ENCODE data around the gene DAZAP1. TPM values are rescaled to one million over a fixed set of nuclear protein-coding genes. Genes with fewer than 3 reads are reported as not detected.

DAZAP1 gene
- polyA plus RNA-seq, 1 donor = 91.8 TPM

DNA sequence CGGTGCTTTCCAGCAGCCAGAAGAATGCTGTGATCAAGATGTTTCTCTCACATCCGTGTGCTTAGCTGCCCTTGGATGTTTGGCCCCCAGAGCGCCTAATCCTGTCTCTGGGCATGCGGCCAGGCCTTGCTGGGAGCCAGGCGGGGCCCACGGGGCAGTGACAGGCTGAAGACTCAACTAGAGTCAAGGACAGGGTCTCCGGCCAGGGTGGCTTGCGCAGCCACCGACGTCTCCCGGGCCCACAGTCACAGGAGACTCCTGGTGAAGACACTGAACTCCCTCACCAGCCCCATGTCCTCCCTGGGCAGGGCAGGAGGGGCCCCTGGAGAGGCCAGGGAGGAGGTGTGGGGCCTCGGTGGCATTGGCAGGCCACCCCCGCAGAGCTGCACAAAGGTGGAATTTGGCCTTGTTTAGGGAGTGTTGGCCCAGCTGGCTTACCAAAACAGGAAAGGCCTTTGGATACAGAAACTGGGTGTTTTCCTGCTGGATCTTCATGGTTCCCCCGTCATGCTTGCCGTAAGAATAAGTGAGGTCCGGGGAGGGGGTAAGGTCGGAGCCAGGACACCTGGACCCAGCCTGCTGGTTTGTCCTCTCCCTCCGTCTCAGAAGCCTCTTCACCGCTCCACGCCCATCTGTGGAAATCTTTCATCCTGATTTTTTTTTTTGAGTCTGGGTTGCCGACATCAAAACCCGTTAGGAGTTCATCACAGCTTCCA, 33.7 kb upstream of the DAZAP1 start:
- DNase-seq = no peak

DNA sequence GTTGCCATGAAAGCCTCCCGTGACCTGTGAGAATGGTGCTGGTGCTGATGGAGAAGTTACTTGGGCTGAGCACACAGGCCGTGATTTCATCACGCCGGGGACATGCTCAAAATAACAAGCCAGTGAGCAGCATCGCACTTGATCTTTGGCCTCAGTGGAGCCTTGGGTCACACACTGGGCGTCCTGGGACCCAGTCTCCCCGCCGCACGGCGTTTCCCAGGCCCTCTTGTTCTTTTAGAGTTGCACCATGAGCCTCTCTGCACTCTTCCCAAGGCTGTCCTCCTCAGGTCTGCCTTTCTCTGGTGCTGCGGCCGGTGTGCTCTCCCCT, 33.2 kb upstream of the DAZAP1 start:
- DNase-seq = no peak

DNA sequence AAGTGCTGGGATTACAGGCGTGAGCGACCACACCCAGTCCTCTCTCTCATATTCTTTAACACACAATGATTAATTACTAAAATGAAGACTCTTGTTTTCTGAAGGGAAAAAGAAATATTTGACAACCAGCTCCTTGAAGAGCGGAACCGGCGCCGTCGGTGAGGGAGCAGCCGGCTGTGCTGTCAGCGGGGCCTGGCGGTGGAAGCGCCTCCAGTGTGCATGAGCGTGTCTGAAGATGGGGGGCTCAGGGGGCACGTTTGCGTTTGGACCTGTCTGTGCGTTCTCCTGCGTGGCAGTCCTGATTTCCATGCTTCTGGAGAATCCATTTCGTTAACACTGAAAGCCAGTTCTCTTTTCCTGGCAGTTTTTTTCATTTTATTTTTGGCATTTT, 31.0 kb upstream of the DAZAP1 start:
- no peak for DNase-seq

DNA sequence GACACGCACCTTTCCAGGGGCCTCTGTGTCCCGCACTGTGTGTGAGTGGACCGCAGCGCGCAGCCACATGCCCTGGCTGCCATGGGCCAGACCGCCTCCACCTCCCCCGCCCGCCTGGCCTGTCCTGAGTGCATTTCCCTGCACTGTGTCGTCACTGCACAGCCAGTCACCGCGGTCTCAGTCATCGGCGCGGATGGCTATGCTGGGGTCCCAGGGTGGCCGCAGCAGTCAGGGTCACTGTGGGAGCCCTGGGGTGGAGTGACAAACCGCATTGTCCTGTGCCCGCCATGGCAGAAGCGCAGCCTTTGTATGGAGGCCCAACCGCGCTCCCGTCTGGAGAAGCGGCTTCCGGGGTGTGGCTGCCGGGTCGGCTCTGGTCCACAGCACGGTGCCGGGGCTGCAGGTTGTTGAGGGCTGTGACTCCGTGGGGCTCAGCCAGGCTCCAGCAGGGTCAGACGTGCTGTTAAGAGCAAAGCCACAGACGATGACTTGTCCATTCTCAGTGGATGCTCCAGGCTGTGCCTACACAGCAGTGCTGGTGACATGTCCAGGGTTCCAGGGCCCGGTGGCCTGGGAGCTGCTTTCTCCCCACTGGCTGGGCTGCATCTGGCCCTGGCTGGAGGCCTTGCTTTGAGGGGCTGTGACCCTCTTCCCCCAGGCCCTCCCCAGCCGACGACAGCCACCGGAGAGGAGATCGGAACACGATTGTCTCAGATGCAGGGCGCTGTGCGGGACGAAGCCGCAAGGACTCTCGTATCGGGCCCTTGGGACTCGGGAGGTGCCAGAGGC, 30.0 kb upstream of the DAZAP1 start:
- DNase-seq = no peak

DNA sequence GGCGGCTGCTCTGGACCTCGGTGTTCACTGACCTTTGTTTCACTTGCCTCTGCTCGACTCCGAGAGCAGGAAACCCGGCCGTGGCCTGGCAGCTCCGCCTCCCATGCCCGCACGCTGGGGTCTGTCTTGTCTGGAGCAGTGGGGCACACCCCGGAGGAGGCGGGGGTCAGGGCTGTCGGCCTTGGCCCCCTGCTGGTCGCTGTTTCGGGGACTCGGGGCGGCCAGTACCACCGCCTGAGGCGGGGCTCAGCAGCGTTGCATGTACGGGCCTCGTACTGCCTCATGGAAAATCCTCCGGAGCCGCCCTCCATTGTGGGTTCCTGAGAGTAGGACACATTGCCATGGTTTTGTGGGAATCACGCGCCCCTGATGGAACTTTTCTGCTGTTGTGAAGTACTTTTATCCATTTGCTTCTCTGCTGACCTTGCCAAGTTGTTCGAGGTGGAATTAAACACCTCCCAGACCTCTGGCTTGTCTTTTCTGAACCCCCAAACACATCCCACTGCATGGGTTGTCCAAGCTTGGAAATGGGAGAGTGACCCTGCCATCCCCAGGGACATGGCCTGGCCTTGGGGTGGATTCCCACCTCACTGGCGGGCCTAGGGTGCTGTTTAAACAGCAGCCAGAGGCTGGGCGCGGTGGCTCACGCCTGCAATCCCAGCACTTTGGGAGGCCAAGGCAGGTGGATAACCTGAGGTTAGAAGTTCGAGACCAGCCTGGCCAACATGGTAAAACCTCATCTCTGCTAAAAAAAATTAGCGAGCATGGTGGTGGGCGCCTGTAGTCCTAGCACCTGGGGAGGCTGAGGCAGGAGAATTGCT, 29.2 kb upstream of the DAZAP1 start:
- no peak for DNase-seq

DNA sequence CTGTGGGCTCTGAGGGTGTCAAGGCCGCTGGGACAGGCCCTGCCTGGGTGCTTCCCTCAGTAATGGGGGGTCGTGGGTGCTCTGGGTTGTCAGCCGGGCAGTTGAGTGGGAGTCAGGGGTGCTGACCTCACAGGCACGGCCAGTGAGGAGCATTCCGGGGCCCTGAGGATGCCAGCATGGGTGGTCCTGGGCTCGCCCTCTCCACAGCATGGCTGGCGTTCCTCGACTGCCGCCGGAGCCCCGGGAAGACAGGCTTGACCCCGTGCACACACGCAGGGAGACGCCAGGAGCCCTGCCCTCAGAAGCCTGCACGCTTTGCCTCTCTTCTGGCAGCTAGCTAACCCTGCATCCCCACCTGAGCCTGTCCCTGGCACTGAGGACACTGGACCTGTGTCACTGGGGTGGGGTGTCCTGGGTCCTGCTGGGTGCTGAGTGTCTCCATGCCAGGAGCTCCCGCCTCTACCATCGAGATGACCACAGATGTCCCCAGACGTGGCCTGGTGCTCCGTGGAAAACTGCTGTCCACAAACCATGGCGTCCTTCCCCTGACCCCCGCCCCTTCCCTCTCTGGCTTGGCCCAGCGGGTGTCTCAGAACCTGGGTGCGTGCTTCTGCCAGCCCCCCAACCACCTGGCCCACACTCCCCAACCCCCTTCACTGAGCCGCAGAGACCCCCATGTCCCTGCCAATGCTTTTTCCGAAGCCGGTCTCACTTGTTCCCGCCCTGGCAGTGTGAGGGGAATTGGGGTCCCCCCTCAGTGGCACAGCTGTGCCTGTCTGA, 28.1 kb upstream of the DAZAP1 start:
- no peak for DNase-seq

DNA sequence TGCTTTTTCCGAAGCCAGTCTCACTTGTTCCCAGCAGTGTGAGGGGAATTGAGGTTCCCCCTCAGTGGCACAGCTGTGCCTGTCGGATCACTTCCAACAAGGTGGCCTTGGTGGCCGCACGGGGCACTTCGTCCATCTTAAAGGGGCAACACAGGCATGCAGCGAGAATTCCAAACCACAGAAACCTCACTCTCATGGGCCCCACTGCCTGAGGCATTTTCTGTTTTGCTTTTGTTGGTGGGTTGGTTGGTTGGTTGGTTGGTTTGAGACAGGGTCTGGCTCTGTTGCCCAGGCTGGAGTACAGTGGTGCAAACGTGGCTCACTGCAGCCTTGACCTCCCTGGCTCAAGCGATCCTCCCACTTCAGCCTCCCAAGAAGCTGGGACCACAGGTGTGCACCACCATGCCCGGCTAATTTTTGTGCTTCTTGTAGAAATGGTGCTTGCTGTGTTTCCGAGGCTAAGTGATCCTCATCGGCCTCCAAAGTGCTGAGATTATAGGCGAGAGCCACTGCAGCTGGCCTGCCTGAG, 27.4 kb upstream of the DAZAP1 start:
- DNase-seq = no peak

DNA sequence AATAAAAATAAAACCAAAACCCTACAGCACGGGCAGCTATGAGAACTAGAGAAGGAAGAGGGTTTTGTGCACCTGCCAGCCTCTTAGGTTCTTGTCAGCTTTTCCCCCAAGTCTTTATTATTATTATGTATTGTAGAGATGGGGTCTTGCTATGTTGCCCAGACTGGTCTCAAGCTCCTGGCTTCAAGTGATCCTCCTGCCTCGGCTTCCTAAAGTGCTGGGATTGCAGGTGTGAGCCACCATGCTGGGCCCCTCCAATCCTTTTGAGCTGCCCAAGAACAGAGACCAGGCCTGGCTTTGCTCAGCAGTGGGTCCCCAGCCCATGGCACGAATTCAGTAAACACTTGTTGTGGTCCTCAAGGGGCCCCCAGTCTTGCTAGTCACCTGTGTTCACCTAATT, 25.1 kb upstream of the DAZAP1 start:
- no peak for DNase-seq

DNA sequence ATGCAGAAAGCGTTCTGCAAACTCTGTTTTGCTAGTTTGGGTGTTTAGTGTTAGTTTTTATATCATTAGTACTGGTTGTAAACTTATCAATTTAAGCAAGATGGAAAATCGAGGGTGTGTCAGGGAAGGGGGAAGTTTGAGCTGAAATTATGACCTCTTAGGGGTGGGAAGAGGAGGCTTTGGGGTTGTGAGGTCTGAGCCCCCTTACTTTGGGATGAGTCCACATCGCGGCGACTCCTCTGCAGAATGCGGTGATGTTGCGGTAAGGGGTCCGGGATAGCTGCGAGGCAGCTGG, 24.4 kb upstream of the DAZAP1 start:
- DNase-seq = no peak

DNA sequence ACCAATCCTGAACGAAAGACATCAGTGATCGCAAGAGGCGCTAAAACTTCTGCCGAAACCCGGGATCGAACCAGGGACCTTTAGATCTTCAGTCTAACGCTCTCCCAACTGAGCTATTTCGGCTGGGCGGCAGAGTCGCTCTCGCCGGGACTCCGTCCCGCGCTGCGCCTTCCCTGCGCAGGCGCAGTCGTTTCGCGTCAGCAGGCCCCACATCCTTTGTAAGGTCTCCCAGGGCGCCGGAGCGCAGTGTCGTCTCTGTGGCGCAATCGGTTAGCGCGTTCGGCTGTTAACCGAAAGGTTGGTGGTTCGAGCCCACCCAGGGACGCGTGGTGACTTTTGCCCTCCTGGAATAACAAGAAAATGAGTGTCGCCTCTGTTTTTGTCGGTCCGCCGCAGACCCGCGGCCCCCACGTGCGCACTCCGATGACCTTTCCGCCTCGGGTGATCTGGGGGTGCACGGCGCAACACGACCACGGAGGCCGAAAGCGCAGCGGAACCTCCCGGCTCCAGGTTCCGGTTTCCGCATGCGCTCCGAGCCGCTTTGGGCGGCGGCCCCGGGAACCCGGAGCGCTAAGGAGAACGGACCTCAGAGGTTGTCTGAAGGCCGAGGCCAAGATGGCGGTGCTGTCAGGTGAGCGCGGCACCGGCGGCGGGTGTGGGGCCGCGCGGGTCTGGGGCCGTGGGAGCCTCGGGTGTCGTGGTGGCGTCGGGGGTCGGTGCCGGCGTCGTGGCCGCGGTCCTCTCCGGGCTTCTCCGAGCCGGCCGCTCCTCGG, 23.9 kb upstream of the DAZAP1 start, which contains the start of gene NDUFS7:
Gene NDUFS7, plus strand, starts transcription at position 596 of the 773 bp plus-strand sequence. Its CDS starts 20 bp downstream, at position 616.
- peak; percentile 88 for DNase-seq

DNA sequence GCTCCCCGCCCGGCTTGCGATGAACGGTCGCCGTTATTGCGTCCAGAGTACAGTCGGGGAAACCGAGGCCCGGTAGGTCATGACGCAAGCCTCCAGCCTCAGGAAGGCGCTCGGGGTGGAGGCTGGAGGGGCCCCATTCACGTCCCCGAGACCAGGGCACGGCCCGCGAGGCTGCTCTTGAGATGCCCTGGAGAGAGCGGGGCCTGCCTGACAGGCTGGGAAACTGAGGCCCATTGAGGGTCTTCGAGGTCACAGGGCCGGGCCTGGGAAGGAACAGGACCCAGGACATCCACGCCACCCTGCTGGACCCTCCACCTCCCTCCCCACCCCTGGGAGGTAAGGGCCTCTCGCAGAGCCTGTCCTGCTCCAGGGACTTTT, 23.3 kb upstream of the DAZAP1 start:
- no peak for DNase-seq

DNA sequence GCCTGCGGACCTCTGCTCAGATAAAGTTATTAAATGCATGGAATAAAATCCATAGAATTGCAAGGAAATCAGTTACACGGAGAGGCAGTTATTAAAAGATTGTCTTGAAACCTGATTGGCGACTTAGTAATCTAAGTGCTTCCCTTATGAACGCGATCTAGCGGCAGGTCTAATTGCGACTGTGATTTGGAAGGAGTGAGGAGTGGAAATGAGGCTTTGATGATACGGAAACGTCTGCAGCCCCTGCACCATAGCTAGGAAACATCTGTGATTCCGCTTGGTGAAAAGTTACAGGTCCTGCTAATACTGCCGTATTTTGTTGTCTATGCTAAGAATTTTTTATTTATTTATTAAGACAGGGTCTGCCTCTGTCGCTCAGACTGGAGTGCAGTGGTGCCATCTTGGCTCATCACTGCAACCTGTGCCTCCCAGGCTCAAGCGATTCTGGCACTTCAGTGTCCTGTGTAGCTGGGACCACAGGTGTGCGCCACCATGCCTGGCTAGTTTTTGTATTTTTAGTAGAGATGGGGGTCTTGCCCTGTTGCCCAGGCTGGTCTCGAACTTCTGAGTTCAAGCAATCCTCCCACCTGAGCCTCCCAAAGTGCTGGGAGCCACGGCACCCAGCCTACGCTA, 22.8 kb upstream of the DAZAP1 start:
- DNase-seq = no peak

DNA sequence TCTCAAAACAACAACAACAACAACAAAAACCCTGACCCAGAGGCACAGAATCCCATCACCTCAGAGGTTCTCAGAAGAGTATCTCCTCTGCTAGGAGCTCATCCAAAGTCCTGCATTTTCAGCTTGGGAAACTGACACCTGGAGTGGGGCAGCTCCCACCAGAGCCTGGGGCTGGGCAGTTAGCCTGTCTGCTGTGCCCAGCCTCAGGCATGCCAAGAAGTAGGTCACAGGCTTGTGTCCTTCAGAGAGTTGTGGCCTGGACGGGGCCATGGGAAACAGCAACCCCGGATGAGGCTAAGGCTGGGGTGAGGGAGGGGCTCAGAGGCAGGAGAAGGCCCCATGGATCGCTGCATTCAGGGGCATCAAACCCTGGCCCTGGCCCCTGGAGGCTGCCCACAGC, 21.6 kb upstream of the DAZAP1 start:
- no peak for DNase-seq

DNA sequence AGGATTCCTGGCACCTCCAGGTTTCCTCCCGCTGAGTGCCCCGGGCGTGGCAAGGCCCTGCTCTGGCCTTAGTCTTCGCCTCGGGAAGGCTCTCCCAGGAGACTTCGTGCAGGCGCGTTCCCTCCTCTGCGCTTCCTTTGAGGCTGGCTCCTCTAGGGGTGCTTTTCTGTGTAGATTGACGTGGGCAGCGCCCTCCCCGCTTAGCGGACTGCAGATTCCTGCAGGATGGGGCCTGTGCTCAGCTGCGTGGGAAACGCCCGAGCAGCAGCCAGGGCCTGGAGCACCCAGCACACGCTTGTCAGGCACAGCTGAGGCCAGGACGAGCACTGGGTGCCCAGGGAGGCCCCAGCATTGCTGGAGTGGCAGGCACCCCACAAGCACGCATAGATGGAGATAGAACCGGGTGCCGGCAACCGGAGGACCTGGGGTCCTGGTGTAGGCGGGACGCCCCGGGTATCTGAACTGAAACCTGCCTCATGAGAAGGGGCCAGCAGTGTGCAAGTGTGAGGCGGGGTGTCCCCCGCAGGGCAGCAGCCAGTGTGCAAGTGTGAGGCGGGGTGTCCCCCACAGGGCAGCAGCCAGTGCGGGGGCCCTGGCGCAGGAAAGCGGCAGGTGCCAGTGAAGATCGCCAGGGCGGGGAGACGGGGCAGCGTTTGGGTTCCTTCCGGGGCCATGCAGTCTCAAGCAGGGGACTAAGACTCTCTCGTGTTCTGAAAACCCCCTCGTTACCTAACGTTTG, 20.3 kb upstream of the DAZAP1 start:
- DNase-seq = no peak

DNA sequence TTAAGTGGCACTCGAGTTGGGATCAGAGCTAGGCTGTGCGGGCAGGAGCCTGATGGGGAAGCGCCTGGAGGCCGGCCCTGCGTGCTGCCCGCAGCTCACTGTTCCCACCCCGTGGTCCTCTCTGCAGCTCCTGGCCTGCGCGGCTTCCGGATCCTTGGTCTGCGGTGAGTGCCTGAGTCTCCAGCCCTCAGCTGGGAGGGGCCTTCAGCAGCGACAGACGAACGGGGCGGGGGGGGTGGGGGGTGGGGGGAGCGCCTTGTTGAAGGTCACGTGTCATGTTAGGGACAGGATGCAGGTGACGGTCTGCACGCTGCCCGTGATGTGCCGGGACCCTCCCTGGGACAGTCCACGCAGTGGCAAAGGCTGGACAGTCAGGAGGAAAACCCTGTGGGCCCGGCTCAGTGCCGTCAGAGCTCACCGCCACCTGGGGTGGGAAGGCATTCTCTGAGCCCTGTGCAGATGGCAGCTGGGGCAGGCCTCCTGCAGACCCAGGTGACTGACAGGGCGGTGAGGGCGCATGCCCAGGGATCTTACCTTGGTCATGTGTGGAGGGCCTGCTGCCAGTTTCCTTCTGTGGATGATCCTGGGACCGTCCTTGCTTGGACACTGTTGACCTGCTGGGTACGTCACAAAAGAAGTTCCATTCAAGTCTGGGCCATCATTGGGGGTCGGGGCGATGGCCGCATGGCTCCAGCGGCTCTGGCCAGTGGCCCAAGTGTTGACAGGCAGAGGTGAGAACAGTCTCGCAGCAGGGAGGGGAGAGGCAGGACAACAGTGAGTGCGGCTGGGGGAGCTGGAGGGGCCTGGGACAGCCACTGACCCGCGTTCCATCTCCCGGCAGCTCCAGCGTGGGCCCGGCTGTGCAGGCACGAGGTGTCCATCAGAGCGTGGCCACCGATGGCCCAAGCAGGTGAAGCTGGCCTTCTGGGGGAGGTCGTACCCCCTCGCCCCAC, 19.4 kb upstream of the DAZAP1 start:
- DNase-seq = no peak

DNA sequence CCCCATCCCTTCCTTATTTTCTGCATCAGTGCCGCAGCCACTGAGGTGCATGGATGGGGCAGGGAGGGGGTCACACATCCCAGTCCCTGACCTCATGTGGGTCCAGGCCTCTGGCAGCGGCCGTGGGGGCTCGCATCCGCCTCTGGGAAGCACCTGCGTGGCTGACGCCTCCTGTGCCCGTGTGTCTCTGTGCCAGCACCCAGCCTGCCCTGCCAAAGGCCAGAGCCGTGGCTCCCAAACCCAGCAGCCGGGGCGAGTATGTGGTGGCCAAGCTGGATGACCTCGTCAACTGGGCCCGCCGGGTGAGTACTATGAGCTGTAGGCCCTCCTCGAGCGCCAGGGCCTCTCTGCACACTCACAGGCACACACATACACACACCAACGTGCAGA, 18.8 kb upstream of the DAZAP1 start:
- DNase-seq = no peak

DNA sequence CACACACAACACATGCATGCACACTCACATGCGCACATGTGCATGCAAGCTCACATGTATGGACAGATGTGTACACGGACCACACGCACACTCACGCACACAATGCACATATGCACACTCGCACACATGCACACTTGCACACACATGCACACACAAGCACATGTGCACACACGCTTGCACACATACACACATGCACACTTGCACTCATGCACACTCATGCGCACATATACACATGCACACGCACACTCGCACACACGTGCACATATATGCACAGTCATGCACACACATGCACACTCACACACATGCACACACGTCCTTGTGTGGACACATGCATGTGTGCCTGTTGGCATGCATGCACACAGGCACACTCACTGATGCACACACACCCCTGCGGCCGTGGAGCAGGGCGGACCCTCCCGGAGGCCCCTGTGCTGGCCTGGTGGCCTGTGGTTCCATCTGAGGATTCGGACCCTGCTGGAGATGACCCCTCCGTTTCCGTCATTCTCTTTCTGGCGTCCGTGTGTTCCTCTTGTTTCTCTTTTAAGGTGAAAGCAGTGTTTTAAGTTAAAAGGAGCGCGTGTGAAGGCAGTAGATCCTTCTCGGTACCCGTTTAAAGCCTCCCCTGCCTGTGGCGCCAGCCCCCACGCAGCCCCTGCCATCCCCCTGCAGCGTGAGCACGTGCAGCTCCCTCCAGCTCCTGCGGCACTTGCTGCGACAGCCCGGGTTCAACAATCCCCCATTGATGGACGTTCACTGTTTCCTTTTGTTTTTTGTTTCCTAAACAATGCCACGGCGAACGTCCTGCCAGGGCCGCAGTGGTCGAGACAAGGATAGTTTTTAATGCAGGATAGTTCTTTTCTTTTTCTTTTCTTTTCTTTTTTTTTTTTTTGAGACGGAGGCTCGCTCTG, 18.1 kb upstream of the DAZAP1 start:
- DNase-seq = no peak

DNA sequence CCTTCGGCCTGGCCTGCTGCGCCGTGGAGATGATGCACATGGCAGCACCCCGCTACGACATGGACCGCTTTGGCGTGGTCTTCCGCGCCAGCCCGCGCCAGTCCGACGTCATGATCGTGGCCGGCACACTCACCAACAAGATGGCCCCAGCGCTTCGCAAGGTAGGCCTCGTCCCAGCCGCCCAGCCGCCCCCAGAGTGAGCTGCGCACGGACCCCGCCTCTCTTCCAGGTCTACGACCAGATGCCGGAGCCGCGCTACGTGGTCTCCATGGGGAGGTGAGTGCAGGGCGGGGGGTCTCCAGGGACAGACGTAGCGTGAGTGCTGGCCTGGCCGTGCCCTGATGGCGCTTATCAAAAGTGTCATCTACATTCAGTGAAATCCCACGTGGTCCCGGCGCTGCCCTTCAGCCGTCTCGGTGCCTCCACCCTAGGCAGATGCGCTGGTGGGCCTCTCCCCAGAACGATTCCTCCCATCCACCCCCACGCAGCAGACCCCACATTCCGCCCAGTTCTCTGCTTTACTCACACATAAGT, 16.4 kb upstream of the DAZAP1 start:
- no peak for DNase-seq
